ENCODE measurements around the gene PSMD5. TPM values are rescaled to one million over a fixed set of nuclear protein-coding genes. Genes with fewer than 3 reads are reported as not detected.
A peak's percentile ranks its signal among the peaks of the same experiment; 100 is the strongest.

Gene PSMD5
- total RNA-seq, 4 donors from 2014 or later: 30.7 to 47.7 (median 33.0) TPM

GRCh38 chr9:120869726-120870125 lies 27.0 kb upstream of the PSMD5 start:
- peak overlapping the region; percentile 63 for H3K4me3 ChIP-seq
- peak overlapping the region; percentile 8 for H3K27ac ChIP-seq
- TF ChIP-seq POLR2A (IDR thresholded peaks at IDR 0.05): no peak
- TF ChIP-seq POLR2AphosphoS5 (IDR thresholded peaks at IDR 0.05): no peak
- no peak for TF ChIP-seq EP300 (IDR thresholded peaks at IDR 0.05)
- TF ChIP-seq CTCF (IDR thresholded peaks at IDR 0.05): no peak
- no peak for DNase-seq (ENCODE audit: low spot score in 2 of 2)
- H3K36me3 ChIP-seq: peaks cover 15% of the 10 kb centered on the region
- H3K9me3 ChIP-seq: no peaks in the 10 kb centered on the region
- H3K4me1 ChIP-seq: peaks cover 25% of the 10 kb centered on the region
- whole genome bisulfite sequencing: 89% methylated on average over 10 of the region's 10 CpGs
- no peaks in the 10 kb centered on the region for H3K27me3 ChIP-seq

- peak overlapping the region; percentile 86 for H3K27ac ChIP-seq
- peak overlapping the region; percentile 63 for H3K4me3 ChIP-seq
- TF ChIP-seq POLR2AphosphoS5 (IDR thresholded peaks at IDR 0.05) (no peak), CTCF (IDR thresholded peaks at IDR 0.05) (no peak), POLR2A (IDR thresholded peaks at IDR 0.05) (no peak), EP300 (IDR thresholded peaks at IDR 0.05) (no peak)
- peaks cover 25% of the 10 kb centered on the region for H3K4me1 ChIP-seq
- 26% methylated on average over 10 of the region's 10 CpGs for WGBS
- DNase-seq (ENCODE audit: low spot score in 2 of 2): no peak
- H3K9me3 ChIP-seq: no peaks in the 10 kb centered on the region
- no peaks in the 10 kb centered on the region for H3K27me3 ChIP-seq
- H3K36me3 ChIP-seq: peaks cover 15% of the 10 kb centered on the region
Observed at GRCh38 chr9:120869360-120869687, 26.6 kb upstream of the PSMD5 start.

GRCh38 chr9:120868676-120869359 lies 26.1 kb upstream of the PSMD5 start:
- H3K4me1 ChIP-seq: peaks cover 25% of the 10 kb centered on the region
- H3K36me3 ChIP-seq: peaks cover 16% of the 10 kb centered on the region
- WGBS: 4% methylated on average over 19 of the region's 52 CpGs
- TF ChIP-seq POLR2A (IDR thresholded peaks at IDR 0.05) (no peak), POLR2AphosphoS5 (IDR thresholded peaks at IDR 0.05) (peak; percentile 45 to 72 (median 66)), EP300 (IDR thresholded peaks at IDR 0.05) (no peak), CTCF (IDR thresholded peaks at IDR 0.05) (peak in 1 of 2 donors; percentile 28)
- peak overlapping the region; percentile 86 for H3K27ac ChIP-seq
- H3K4me3 ChIP-seq: peak overlapping the region; percentile 63
- DNase-seq (ENCODE audit: low spot score in 2 of 2): peak; percentile 98 to 99
- no peaks in the 10 kb centered on the region for H3K27me3 ChIP-seq
- H3K9me3 ChIP-seq: no peaks in the 10 kb centered on the region

GRCh38 chr9:120868339-120868675 lies 25.6 kb upstream of the PSMD5 start:
- H3K27ac ChIP-seq: peak overlapping the region; percentile 86
- peak overlapping the region; percentile 63 for H3K4me3 ChIP-seq
- peaks cover 25% of the 10 kb centered on the region for H3K4me1 ChIP-seq
- no peaks in the 10 kb centered on the region for H3K9me3 ChIP-seq
- H3K36me3 ChIP-seq: peaks cover 20% of the 10 kb centered on the region
- no peaks in the 10 kb centered on the region for H3K27me3 ChIP-seq
- TF ChIP-seq CTCF (IDR thresholded peaks at IDR 0.05) (no peak), EP300 (IDR thresholded peaks at IDR 0.05) (no peak), POLR2AphosphoS5 (IDR thresholded peaks at IDR 0.05) (no peak), POLR2A (IDR thresholded peaks at IDR 0.05) (no peak)
- DNase-seq (ENCODE audit: low spot score in 2 of 2): no peak
- 13% methylated on average over 9 of the region's 11 CpGs for WGBS

- no peak for DNase-seq (ENCODE audit: low spot score in 2 of 2)
- TF ChIP-seq CTCF (IDR thresholded peaks at IDR 0.05): no peak
- no peak for TF ChIP-seq POLR2AphosphoS5 (IDR thresholded peaks at IDR 0.05)
- no peak for TF ChIP-seq POLR2A (IDR thresholded peaks at IDR 0.05)
- no peak for TF ChIP-seq EP300 (IDR thresholded peaks at IDR 0.05)
- peak overlapping the region; percentile 63 for H3K4me3 ChIP-seq
- no peaks in the 10 kb centered on the region for H3K27me3 ChIP-seq
- WGBS: 82% methylated on average over 13 of the region's 15 CpGs
- H3K9me3 ChIP-seq: no peaks in the 10 kb centered on the region
- H3K4me1 ChIP-seq: peaks cover 25% of the 10 kb centered on the region
- H3K36me3 ChIP-seq: peaks cover 25% of the 10 kb centered on the region
- peak overlapping the region; percentile 86 for H3K27ac ChIP-seq
Observed at GRCh38 chr9:120867676-120868338, 25.1 kb upstream of the PSMD5 start.

All from suprapubic skin (tissue), 4 donors.